Transverse colon (tissue), 4 donors: ENCODE measurements around the gene FLNA. TPM values are rescaled to one million over a fixed set of nuclear protein-coding genes. Genes with fewer than 3 reads are reported as not detected.

Experiments
- DNase-seq: peaks from one replicate; pipeline ENCODE4 v3.0.0-alpha.2; 2019
- H3K27ac ChIP-seq, 4 donors: fragments of 200-600 bp; sonication (generic); 2 replicates each; pipeline ENCODE4 v1.5.1; 2016 to 2018; ENCODE audit warnings: inconsistent platforms in 4 of 4
- H3K27me3 ChIP-seq: fragments of 200-600 bp; sonication (generic); 2 replicates; pipeline ENCODE4 v1.5.1; 2017; ENCODE audit warnings: inconsistent platforms
- H3K36me3 ChIP-seq, 4 donors: fragments of 200-600 bp; sonication (generic); 2 replicates each; pipeline ENCODE4 v1.5.1; 2017 to 2019; ENCODE audit warnings: inconsistent platforms in 4 of 4
- H3K4me1 ChIP-seq, 4 donors: fragments of 200-600 bp; sonication (generic); 2 replicates each; pipeline ENCODE4 v1.5.1; 2017 to 2020; ENCODE audit warnings: inconsistent platforms in 4 of 4
- H3K4me3 ChIP-seq, 4 donors: fragments of 200-600 bp; sonication (generic); 1 replicate in 1 of 4; 2 replicates in 3 of 4; pipeline versions ENCODE4 v1.5.1 to v1.6.1; 2017 to 2019; ENCODE audit warnings: inconsistent platforms in 4 of 4
- H3K9me3 ChIP-seq, 2 donors: fragments of 200-600 bp; sonication (generic); 2 replicates each; pipeline ENCODE4 v1.5.1; 2017 to 2019; ENCODE audit warnings: inconsistent platforms in 2 of 2
- CTCF ChIP-seq, 5 experiments: fragments of 200-600 bp in 3 of 5; fragments of 450-650 bp in 2 of 5; sonication (generic) in 3 of 5; IDR thresholded peaks; 1 replicate in 2 of 5; 2 replicates in 3 of 5; pipeline ENCODE4 v1.5.1; 2016 to 2017; ENCODE audit warnings: antibody characterized with exemption in 5 of 5, inconsistent platforms in 3 of 5, mild to moderate bottlenecking in 2 of 5, moderate library complexity in 1 of 5
- EP300 ChIP-seq: sonication (generic); formaldehyde crosslinking; IDR thresholded peaks from one replicate; pipeline ENCODE4 v1.6.1; 2017; ENCODE audit warnings: antibody characterized with exemption, low read depth
- POLR2A ChIP-seq: fragments of 450-650 bp; IDR thresholded peaks from one replicate; pipeline ENCODE4 v1.6.1; 2016; ENCODE audit warnings: antibody characterized with exemption, mild to moderate bottlenecking, moderate library complexity
- POLR2AphosphoS5 ChIP-seq, 3 donors: sonication (generic); formaldehyde crosslinking; IDR thresholded peaks; one replicate each; pipeline ENCODE4 v1.6.1; 2016; ENCODE audit warnings: antibody characterized with exemption in 3 of 3
- WGBS, 2 donors: methylation state at CpG; one replicate each; pipeline ENCODE4 v1.1.5; 2018; ENCODE audit warnings: low coverage in 1 of 2; 5-methylcytosine and 5-hydroxymethylcytosine counted together
- in situ Hi-C, 4 donors: fragments of 200-750 bp; cut with MboI; loops; one replicate each; pipeline versions ENCODE4 v1.15.0 to v1.15.1; 2017; ENCODE audit warnings: low sequenced_read_pairs in 3 of 4, low pct_ligation_motif_present in 1 of 4, low pct_unique_long_range_greater_than_20kb in 1 of 4
- intact Hi-C: fragments of 100-400 bp; cut with DNase I; formaldehyde crosslinking; loops from one replicate; pipeline ENCODE4 v1.15.1; 2023; ENCODE audit warnings: low total_unique reads
- total RNA-seq, 4 donors: library from RNA; depleted of rRNA; stranded (reverse); fragments of >200 nt; gene quantifications; one replicate each; pipeline ENCODE4 v1.1.0, GENCODE V29; 2016

The FLNA gene
- total RNA-seq, 4 donors from 2014 or later: 632 to 3,163 (median 1,262) TPM

GRCh38 chrX:154313147-154313546 lies 61.3 kb downstream of the FLNA start:
- Histone ChIP-seq H3K27ac (no peak overlapping the region), H3K4me3 (no peak overlapping the region), H3K9me3 (no peaks in the 10 kb centered on the region), H3K4me1 (no peaks in the 10 kb centered on the region), H3K36me3 (no peaks in the 10 kb centered on the region), H3K27me3 (no peaks in the 10 kb centered on the region)
- intact Hi-C loops (no loop called here), in situ Hi-C loops (no loop called here)
- WGBS, 2 donors: 75% methylated on average over 5 of the region's 5 CpGs; no CpG with 5 or more reads in 1 of the 2 donors
- TF ChIP-seq POLR2A: no peak
- no peak for TF ChIP-seq POLR2AphosphoS5 (IDR thresholded peaks at IDR 0.05)
- no peak for TF ChIP-seq EP300
- no peak for TF ChIP-seq CTCF (IDR thresholded peaks at IDR 0.05)
- DNase-seq: no peak

- no peak overlapping the region for H3K4me3 ChIP-seq
- H3K27ac ChIP-seq: no peak overlapping the region
- intact Hi-C loops: no loop called here
- TF ChIP-seq POLR2AphosphoS5 (IDR thresholded peaks at IDR 0.05): no peak
- TF ChIP-seq EP300: no peak
- no peak for TF ChIP-seq CTCF (IDR thresholded peaks at IDR 0.05)
- no peak for TF ChIP-seq POLR2A
- no peak for DNase-seq
- H3K4me1 ChIP-seq: no peaks in the 10 kb centered on the region
- in situ Hi-C loops: no loop called here
- no peaks in the 10 kb centered on the region for H3K27me3 ChIP-seq
- WGBS, 2 donors: 85% methylated on average over 7 of the region's 7 CpGs; no CpG with 5 or more reads in 1 of the 2 donors
- H3K36me3 ChIP-seq: no peaks in the 10 kb centered on the region
- H3K9me3 ChIP-seq: no peaks in the 10 kb centered on the region
Measured at GRCh38 chrX:154312116-154312515, 62.3 kb downstream of the FLNA start.

- TF ChIP-seq POLR2AphosphoS5 (IDR thresholded peaks at IDR 0.05) (no peak), EP300 (no peak), CTCF (IDR thresholded peaks at IDR 0.05) (no peak), POLR2A (no peak)
Measured at GRCh38 chrX:154310616-154311536, 63.6 kb downstream of the FLNA start.

GRCh38 chrX:154309041-154309775 lies 65.2 kb downstream of the FLNA start:
- TF ChIP-seq POLR2AphosphoS5 (IDR thresholded peaks at IDR 0.05) (no peak), POLR2A (no peak)
- no peak for DNase-seq
- no peaks in the 10 kb centered on the region for H3K9me3 ChIP-seq
- H3K4me1 ChIP-seq: no peaks in the 10 kb centered on the region
- H3K4me3 ChIP-seq: no peak overlapping the region
- no peak overlapping the region for H3K27ac ChIP-seq
- intact Hi-C loops: no loop called here
- H3K27me3 ChIP-seq: no peaks in the 10 kb centered on the region
- in situ Hi-C loops: no loop called here
- 77% methylated on average over 16 of the region's 16 CpGs; no CpG with 5 or more reads in 1 of the 2 donors for WGBS, 2 donors
- H3K36me3 ChIP-seq: no peaks in the 10 kb centered on the region

More at GRCh38 chrX:154310616-154311536, 63.6 kb downstream of the FLNA start:
- Histone ChIP-seq H3K36me3 (no peaks in the 10 kb centered on the region), H3K4me3 (no peak overlapping the region), H3K27me3 (no peaks in the 10 kb centered on the region), H3K9me3 (no peaks in the 10 kb centered on the region), H3K27ac (no peak overlapping the region), H3K4me1 (no peaks in the 10 kb centered on the region)
- DNase-seq: no peak
- intact Hi-C loops (no loop called here), in situ Hi-C loops (no loop called here)
- WGBS, 2 donors: 83 to 90% methylated on average over 2 to 19 of the region's 19 CpGs
